Suprapubic skin (tissue), 4 donors: ENCODE results near the gene XG.
A peak's percentile ranks its signal among the peaks of the same experiment; 100 is the strongest.

Source experiments
- CTCF ChIP-seq, 2 donors: fragments of 200-600 bp in 1 of 2; fragments of 450-650 bp in 1 of 2; sonication (generic) in 1 of 2; IDR thresholded peaks; one replicate each; pipeline ENCODE4 v1.5.1; 2016 to 2019; ENCODE audit warnings: antibody characterized with exemption in 2 of 2, mild to moderate bottlenecking in 1 of 2, moderate library complexity in 1 of 2
- EP300 ChIP-seq: sonication (generic); formaldehyde crosslinking; IDR thresholded peaks from one replicate; pipeline ENCODE4 v1.6.1; 2017; ENCODE audit warnings: antibody characterized with exemption
- POLR2A ChIP-seq, 2 donors: fragments of 450-650 bp; IDR thresholded peaks; one replicate each; pipeline ENCODE4 v1.6.1; 2017; ENCODE audit warnings: antibody characterized with exemption in 2 of 2, mild to moderate bottlenecking in 2 of 2, moderate library complexity in 2 of 2
- POLR2AphosphoS5 ChIP-seq, 3 donors: sonication (generic); formaldehyde crosslinking; IDR thresholded peaks; one replicate each; pipeline ENCODE4 v1.6.1; 2017; ENCODE audit warnings: antibody characterized with exemption in 3 of 3

GRCh38 chrX:2703991-2704369 is 47.9 kb upstream of the XG start:
- TF ChIP-seq CTCF (IDR thresholded peaks at IDR 0.05) (peak in 1 of 2 donors; percentile 70), POLR2A (IDR thresholded peaks at IDR 0.05) (no peak), POLR2AphosphoS5 (IDR thresholded peaks at IDR 0.05) (peak in 2 of 3 donors; percentile 74 to 85), EP300 (no peak)
